Astrocyte (in vitro differentiated cells and primary cell): Measurements from ENCODE around the gene CLCN5. TPM values are rescaled to one million over a fixed set of nuclear protein-coding genes. Genes with fewer than 3 reads are reported as not detected.

ENCODE experiments used
- DNase-seq: peaks from one replicate; pipeline ENCODE4 v3.0.0-alpha.2; 2010; ENCODE audit warnings: low read depth
- FAIRE-seq: peaks from 2 replicates; lab custom pipeline; 2011; peaks lifted over from hg19 to GRCh38; lab: Jason Lieb, UNC
- H2AFZ ChIP-seq: 2 replicates; pipeline ENCODE4 v1.6.0; 2012; ENCODE audit warnings: low read depth, low read length, inconsistent platforms
- H3K27ac ChIP-seq: 2 replicates; pipeline ENCODE4 v1.5.1; 2011; ENCODE audit warnings: low read depth, low read length, inconsistent platforms
- H3K27me3 ChIP-seq: 2 replicates; pipeline ENCODE4 v1.6.0; 2011; ENCODE audit warnings: low read length, inconsistent platforms; ENCODE audit not compliant: insufficient read depth
- H3K36me3 ChIP-seq: 2 replicates; pipeline ENCODE4 v1.5.1; 2011; ENCODE audit warnings: low read length, inconsistent platforms; ENCODE audit not compliant: insufficient read depth
- H3K4me1 ChIP-seq: 2 replicates; pipeline ENCODE4 v1.5.1; 2011; ENCODE audit warnings: low read length, inconsistent platforms; ENCODE audit not compliant: insufficient read depth
- H3K4me2 ChIP-seq: 2 replicates; pipeline ENCODE4 v1.6.0; 2012; ENCODE audit warnings: low read length, inconsistent platforms
- H3K4me3 ChIP-seq: 2 replicates; pipeline ENCODE4 v1.5.1; 2011; ENCODE audit warnings: low read depth, mild to moderate bottlenecking, low read length, inconsistent platforms; ENCODE audit not compliant: insufficient read depth
- H3K79me2 ChIP-seq: 2 replicates; pipeline ENCODE4 v1.6.0; 2012; ENCODE audit warnings: mild to moderate bottlenecking, low read length, inconsistent platforms; ENCODE audit not compliant: insufficient read depth
- H3K9ac ChIP-seq: 2 replicates; pipeline ENCODE4 v1.6.0; 2012; ENCODE audit warnings: mild to moderate bottlenecking, low read length, inconsistent platforms
- H3K9me3 ChIP-seq: 2 replicates; pipeline ENCODE4 v1.5.1; 2012; ENCODE audit warnings: low read depth, mild to moderate bottlenecking, low read length, inconsistent platforms; ENCODE audit not compliant: insufficient read depth
- H4K20me1 ChIP-seq: 2 replicates; pipeline ENCODE4 v1.6.0; 2012; ENCODE audit warnings: low read length, inconsistent platforms; ENCODE audit not compliant: insufficient read depth
- H3K27ac Mint-ChIP-seq: one replicate; pipeline ENCODE4 v1.8.0; 2021; ENCODE audit warnings: mild to moderate bottlenecking, mixed read lengths; ENCODE audit not compliant: unreplicated experiment
- H3K27me3 Mint-ChIP-seq: one replicate; pipeline ENCODE4 v1.8.0; 2021; ENCODE audit warnings: low read depth, mixed read lengths; ENCODE audit not compliant: unreplicated experiment
- H3K36me3 Mint-ChIP-seq: one replicate; pipeline ENCODE4 v1.8.0; 2021; ENCODE audit warnings: low read depth, mixed read lengths; ENCODE audit not compliant: unreplicated experiment
- H3K4me1 Mint-ChIP-seq: one replicate; pipeline ENCODE4 v1.8.0; 2021; ENCODE audit warnings: low read depth, mixed read lengths; ENCODE audit not compliant: unreplicated experiment
- H3K4me3 Mint-ChIP-seq: one replicate; pipeline ENCODE4 v1.8.0; 2021; ENCODE audit warnings: mild to moderate bottlenecking, moderate library complexity, mixed read lengths; ENCODE audit not compliant: unreplicated experiment
- H3K9me3 Mint-ChIP-seq: one replicate; pipeline ENCODE4 v1.8.0; 2021; ENCODE audit warnings: mild to moderate bottlenecking, mixed read lengths; ENCODE audit not compliant: unreplicated experiment
- EZH2 ChIP-seq: IDR thresholded peaks from 2 replicates; pipeline ENCODE4 v1.6.1; 2012; ENCODE audit warnings: mild to moderate bottlenecking, low read length, inconsistent platforms; ENCODE audit not compliant: insufficient read depth
- total RNA-seq: library from RNA; stranded (reverse); gene quantifications from 2 replicates; pipeline ENCODE4 v1.2.1, GENCODE V29; 2021
- TF ChIP-seq, protein P1 (sequence below): IDR thresholded peaks from 2 replicates; pipeline ENCODE4 v1.5.1; 2011; ENCODE audit warnings: low read depth, mild to moderate bottlenecking, inconsistent platforms, low read length, moderate library complexity; ENCODE audit not compliant: insufficient read depth

Gene CLCN5
- total RNA-seq, 1 donor from 2014 or later: 16.7 TPM

DNA sequence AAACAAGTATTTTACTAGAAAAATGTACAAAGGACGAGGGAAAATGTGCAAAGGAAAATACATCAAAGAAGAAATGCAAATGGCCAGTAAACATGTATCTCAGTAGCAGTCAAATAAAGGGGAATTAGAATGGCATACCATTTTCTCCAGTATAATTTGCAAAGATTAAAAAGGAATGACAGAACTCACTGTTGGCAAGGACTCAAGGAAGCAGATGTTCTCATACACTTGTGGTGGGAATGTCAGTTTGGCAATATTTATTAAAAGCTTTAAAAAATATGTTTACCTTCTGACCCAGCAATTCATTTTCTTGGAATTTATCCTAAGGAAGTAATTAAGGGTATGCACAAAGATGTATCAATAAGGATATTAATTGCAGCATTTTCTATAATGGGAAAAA is 7.6 kb downstream of the CLCN5 start:
- Mint-ChIP-seq H3K36me3 (peaks cover 2% of the 10 kb centered on the region), H3K27ac (no peak overlapping the region), H3K9me3 (no peaks in the 10 kb centered on the region), H3K27me3 (no peaks in the 10 kb centered on the region), H3K4me3 (no peak overlapping the region), H3K4me1 (peaks cover 8% of the 10 kb centered on the region)
- Histone ChIP-seq H3K4me3 (no peak overlapping the region), H3K27me3 (no peaks in the 10 kb centered on the region), H3K79me2 (no peaks in the 10 kb centered on the region), H3K27ac (no peak overlapping the region), H3K36me3 (no peaks in the 10 kb centered on the region), H2AFZ (no peak overlapping the region), H3K4me1 (no peaks in the 10 kb centered on the region), H4K20me1 (no peaks in the 10 kb centered on the region), H3K9me3 (no peaks in the 10 kb centered on the region), H3K4me2 (no peak overlapping the region), H3K9ac (no peak overlapping the region)
- TF ChIP-seq, protein P1, sequence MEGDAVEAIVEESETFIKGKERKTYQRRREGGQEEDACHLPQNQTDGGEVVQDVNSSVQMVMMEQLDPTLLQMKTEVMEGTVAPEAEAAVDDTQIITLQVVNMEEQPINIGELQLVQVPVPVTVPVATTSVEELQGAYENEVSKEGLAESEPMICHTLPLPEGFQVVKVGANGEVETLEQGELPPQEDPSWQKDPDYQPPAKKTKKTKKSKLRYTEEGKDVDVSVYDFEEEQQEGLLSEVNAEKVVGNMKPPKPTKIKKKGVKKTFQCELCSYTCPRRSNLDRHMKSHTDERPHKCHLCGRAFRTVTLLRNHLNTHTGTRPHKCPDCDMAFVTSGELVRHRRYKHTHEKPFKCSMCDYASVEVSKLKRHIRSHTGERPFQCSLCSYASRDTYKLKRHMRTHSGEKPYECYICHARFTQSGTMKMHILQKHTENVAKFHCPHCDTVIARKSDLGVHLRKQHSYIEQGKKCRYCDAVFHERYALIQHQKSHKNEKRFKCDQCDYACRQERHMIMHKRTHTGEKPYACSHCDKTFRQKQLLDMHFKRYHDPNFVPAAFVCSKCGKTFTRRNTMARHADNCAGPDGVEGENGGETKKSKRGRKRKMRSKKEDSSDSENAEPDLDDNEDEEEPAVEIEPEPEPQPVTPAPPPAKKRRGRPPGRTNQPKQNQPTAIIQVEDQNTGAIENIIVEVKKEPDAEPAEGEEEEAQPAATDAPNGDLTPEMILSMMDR: no peak
- no peak for TF ChIP-seq EZH2
- no peak for DNase-seq
- FAIRE-seq: no peak

DNA sequence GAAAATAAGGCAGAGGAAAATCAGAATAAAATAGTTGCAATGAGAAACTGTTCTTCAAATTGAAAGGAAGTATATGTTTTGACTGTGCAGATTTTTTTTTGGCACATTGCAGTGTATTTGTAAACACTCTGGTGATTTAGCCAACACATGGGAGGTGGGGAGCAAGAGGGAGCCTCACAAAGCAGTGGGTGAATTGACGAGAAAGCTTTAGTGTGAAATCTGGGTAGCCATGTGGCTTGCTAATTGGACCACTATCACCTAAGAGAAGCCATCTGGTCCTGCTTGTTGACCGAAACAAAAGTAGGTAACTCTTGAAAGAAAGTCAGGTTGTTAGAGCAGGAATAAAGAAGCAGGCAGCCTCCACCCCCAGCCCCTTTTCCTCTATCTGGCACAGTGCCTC is 10.4 kb downstream of the CLCN5 start:
- H3K9ac ChIP-seq: no peak overlapping the region
- H3K4me3 ChIP-seq: no peak overlapping the region
- H3K9me3 ChIP-seq: no peaks in the 10 kb centered on the region
- no peaks in the 10 kb centered on the region for H3K79me2 ChIP-seq
- no peak for DNase-seq
- no peak overlapping the region for H3K4me3 Mint-ChIP-seq
- no peak overlapping the region for H2AFZ ChIP-seq
- H3K4me1 Mint-ChIP-seq: no peaks in the 10 kb centered on the region
- no peaks in the 10 kb centered on the region for H3K4me1 ChIP-seq
- no peaks in the 10 kb centered on the region for H3K27me3 ChIP-seq
- no peaks in the 10 kb centered on the region for H4K20me1 ChIP-seq
- H3K27ac ChIP-seq: no peak overlapping the region
- TF ChIP-seq, protein P1: no peak
- no peak for TF ChIP-seq EZH2
- H3K9me3 Mint-ChIP-seq: no peaks in the 10 kb centered on the region
- no peak overlapping the region for H3K27ac Mint-ChIP-seq
- no peak overlapping the region for H3K4me2 ChIP-seq
- no peaks in the 10 kb centered on the region for H3K27me3 Mint-ChIP-seq
- peaks cover 5% of the 10 kb centered on the region for H3K36me3 Mint-ChIP-seq
- peak; percentile 54 for FAIRE-seq
- no peaks in the 10 kb centered on the region for H3K36me3 ChIP-seq

DNA sequence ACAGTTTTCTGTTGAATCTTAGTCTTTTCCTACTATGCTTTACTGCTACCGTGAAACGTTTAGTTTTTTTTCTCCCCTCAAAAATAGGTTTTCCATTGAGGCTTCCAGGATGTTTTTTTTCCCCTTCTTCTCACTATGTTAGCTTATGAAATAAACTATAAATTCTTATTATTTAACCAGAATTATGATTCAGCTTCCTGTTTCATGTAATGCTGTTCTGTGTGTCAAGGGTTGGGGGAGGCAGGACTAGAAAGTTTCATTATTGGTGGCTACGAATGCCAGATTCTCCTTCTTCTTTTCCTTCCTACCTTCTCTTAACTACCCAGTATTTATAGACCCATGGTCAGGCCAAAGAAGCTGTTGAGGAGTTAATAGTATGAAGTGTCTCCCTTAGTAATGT is 11.8 kb downstream of the CLCN5 start:
- Mint-ChIP-seq H3K27me3 (no peaks in the 10 kb centered on the region), H3K9me3 (no peaks in the 10 kb centered on the region), H3K36me3 (peaks cover 5% of the 10 kb centered on the region), H3K27ac (no peak overlapping the region), H3K4me3 (no peak overlapping the region), H3K4me1 (no peaks in the 10 kb centered on the region)
- H3K79me2 ChIP-seq: no peaks in the 10 kb centered on the region
- H3K4me2 ChIP-seq: no peak overlapping the region
- no peak overlapping the region for H3K4me3 ChIP-seq
- FAIRE-seq (no peak), DNase-seq (no peak)
- H3K9ac ChIP-seq: no peak overlapping the region
- H4K20me1 ChIP-seq: no peaks in the 10 kb centered on the region
- TF ChIP-seq EZH2: no peak
- TF ChIP-seq, protein P1: no peak
- no peak overlapping the region for H3K27ac ChIP-seq
- H3K36me3 ChIP-seq: no peaks in the 10 kb centered on the region
- no peaks in the 10 kb centered on the region for H3K4me1 ChIP-seq
- H2AFZ ChIP-seq: no peak overlapping the region
- H3K9me3 ChIP-seq: no peaks in the 10 kb centered on the region
- H3K27me3 ChIP-seq: no peaks in the 10 kb centered on the region
